Transverse colon (tissue), 4 donors: ENCODE measurements around the gene HIVEP2.

Experiments used
- CTCF ChIP-seq, 5 experiments: fragments of 200-600 bp in 3 of 5; fragments of 450-650 bp in 2 of 5; sonication (generic) in 3 of 5; IDR thresholded peaks; 1 replicate in 2 of 5; 2 replicates in 3 of 5; pipeline ENCODE4 v1.5.1; 2016 to 2017; ENCODE audit warnings: antibody characterized with exemption in 5 of 5, inconsistent platforms in 3 of 5, mild to moderate bottlenecking in 2 of 5, moderate library complexity in 1 of 5
- EP300 ChIP-seq: sonication (generic); formaldehyde crosslinking; IDR thresholded peaks from one replicate; pipeline ENCODE4 v1.6.1; 2017; ENCODE audit warnings: antibody characterized with exemption, low read depth
- POLR2A ChIP-seq: fragments of 450-650 bp; IDR thresholded peaks from one replicate; pipeline ENCODE4 v1.6.1; 2016; ENCODE audit warnings: antibody characterized with exemption, mild to moderate bottlenecking, moderate library complexity
- POLR2AphosphoS5 ChIP-seq, 3 donors: sonication (generic); formaldehyde crosslinking; IDR thresholded peaks; one replicate each; pipeline ENCODE4 v1.6.1; 2016; ENCODE audit warnings: antibody characterized with exemption in 3 of 3

- TF ChIP-seq EP300 (no peak), CTCF (IDR thresholded peaks at IDR 0.05) (no peak), POLR2AphosphoS5 (IDR thresholded peaks at IDR 0.05) (no peak), POLR2A (no peak)
Observed at GRCh38 chr6:142845143-142845571, 99.8 kb downstream of the HIVEP2 start.
